GM18505 (cell line): ENCODE results near the gene ARHGEF11.

Experiments
- ATAC-seq: cut with Tn5 transposase; IDR thresholded peaks from one replicate; pipeline ENCODE4 v1.9.1; 2021; ENCODE audit not compliant: unreplicated experiment
- POLR2A ChIP-seq: IDR thresholded peaks from 4 replicates; pipeline ENCODE4 v1.6.1; 2011; ENCODE audit warnings: borderline replicate concordance; ENCODE audit not compliant: insufficient read depth, insufficient read length; ENCODE audit errors: extremely low read depth

Gene ARHGEF11

GRCh38 chr1:157035121-157035520 lies 10.4 kb downstream of the ARHGEF11 start:
- ATAC-seq = no peak
- TF ChIP-seq POLR2A = no peak

GRCh38 chr1:157034137-157034800 lies 11.3 kb downstream of the ARHGEF11 start:
- no peak for ATAC-seq
- no peak for TF ChIP-seq POLR2A

DNA sequence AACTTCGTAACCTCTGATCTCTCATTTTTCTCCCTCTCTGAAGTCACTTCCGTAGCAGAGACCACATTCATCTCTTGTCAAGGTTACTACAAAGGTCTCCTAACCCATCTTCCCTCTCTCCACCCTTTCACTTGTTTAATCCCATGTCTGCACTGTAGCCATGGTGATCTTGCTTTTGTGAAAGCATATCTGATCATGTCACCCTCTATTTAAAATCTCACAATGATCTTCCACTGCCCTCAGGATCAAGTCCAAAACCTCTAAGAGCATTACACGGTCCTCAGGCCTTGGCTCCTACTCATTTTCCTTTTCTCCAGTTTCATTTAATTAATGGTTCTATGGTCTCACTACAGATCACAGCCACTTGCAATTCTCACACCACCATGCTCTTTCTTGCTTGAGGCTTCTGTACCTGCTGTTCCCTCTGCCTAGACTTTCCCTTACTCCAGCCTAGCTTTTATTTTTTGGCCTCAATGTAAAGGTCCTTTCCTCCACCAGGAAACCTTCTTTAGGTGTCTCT lies 12.1 kb downstream of the ARHGEF11 start:
- no peak for ATAC-seq
- no peak for TF ChIP-seq POLR2A

GRCh38 chr1:157032303-157032702 lies 13.2 kb downstream of the ARHGEF11 start:
- no peak for ATAC-seq
- no peak for TF ChIP-seq POLR2A

- ATAC-seq = no peak
- TF ChIP-seq POLR2A = no peak
These were observed 14.8 kb downstream of the ARHGEF11 start for GRCh38 chr1:157030728-157031127.

DNA sequence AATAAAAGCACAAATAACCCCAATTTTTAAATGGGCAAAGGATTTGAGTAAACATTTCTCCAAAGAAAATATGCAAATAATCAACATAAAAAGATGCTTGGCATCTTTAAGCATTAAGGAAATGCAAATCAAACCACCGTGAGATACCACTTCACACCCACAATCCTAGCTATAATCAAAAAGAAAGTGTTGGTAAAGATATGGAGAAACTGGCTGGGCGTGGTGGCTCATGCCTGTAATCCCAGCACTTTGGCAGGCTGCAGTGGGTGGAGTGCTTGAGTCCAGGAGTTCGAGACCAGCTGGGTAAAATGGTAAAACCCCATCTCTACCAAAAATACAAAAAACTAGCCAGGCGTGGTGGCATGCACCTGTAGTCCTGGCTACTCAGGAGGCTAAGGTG lies 16.9 kb downstream of the ARHGEF11 start:
- no peak for ATAC-seq
- no peak for TF ChIP-seq POLR2A

- ATAC-seq = no peak
- TF ChIP-seq POLR2A = no peak
These were observed 19.7 kb downstream of the ARHGEF11 start for GRCh38 chr1:157025856-157026255.

- no peak for ATAC-seq
- TF ChIP-seq POLR2A = no peak
These were observed 20.2 kb downstream of the ARHGEF11 start for GRCh38 chr1:157025385-157025784.

- no peak for ATAC-seq
- no peak for TF ChIP-seq POLR2A
These were observed 23.9 kb downstream of the ARHGEF11 start for GRCh38 chr1:157021688-157022087.

DNA sequence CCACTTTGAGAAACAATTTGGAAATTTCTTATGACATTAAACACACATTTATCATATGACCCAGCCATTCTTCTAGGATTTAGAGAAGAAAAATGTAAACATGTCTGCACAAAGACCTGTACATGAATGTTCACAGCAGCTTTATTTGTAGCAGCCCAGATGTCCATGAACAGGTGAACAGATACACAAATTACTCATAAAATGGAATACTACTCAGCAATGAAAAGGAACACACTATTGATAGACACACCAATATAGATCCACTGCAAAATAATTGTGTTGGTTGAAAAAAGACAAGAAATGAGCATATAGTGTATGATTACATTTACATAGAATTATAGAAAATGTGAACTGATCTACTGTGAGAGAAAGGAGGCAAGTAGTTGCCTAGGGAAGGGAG lies 26.1 kb downstream of the ARHGEF11 start:
- TF ChIP-seq POLR2A = no peak
- no peak for ATAC-seq

DNA sequence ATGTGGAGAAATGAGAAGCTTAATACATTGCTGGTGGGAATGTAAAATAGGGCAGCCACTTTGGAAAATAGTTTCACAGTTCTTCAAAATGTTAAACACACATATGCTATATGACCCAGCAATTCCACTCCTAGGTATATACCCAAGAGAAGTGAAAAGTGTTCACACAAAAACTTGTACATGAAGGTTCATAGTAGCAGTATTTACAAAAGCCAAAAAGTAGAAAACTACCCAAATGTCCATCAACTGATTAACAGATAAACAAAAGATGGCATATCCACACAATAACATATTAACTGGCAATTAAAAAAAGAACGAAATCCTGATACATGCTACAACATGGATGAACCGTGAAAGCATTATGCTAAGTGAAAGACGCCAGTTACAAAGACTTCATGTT lies 33.7 kb downstream of the ARHGEF11 start:
- ATAC-seq = no peak

GRCh38 chr1:157008502-157008901 lies 37.0 kb downstream of the ARHGEF11 start:
- ATAC-seq = no peak

More for the DNA sequence above, 33.7 kb downstream of the ARHGEF11 start:
- TF ChIP-seq POLR2A = no peak

GRCh38 chr1:157007306-157007705 lies 38.2 kb downstream of the ARHGEF11 start:
- no peak for ATAC-seq
- TF ChIP-seq POLR2A = no peak

More at GRCh38 chr1:157008502-157008901, 37.0 kb downstream of the ARHGEF11 start:
- no peak for TF ChIP-seq POLR2A

DNA sequence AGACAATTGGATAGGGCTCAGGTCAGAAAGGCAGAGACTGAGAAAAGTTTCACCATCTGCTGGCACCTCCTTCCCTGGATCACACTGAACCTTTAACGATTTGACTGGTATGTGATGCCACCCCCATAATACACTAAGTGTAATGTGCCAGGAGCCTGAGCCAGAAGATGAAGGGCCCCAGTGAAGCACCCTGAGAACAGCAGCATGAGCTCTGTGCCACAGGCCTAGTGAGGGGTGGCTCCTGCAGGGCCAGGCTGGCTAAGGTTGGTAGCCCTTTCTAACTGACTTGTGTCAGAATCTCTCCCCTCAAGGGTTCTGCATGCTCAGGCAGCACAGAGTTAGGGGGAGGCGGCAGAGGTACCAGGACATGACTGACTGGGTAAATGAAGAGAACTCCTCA lies 38.9 kb downstream of the ARHGEF11 start:
- no peak for TF ChIP-seq POLR2A
- ATAC-seq = no peak

- no peak for TF ChIP-seq POLR2A
- ATAC-seq = no peak
These were observed 39.6 kb downstream of the ARHGEF11 start for GRCh38 chr1:157005965-157006364.

- ATAC-seq = no peak
- TF ChIP-seq POLR2A = no peak
These were observed 40.7 kb downstream of the ARHGEF11 start for GRCh38 chr1:157004806-157005205.

DNA sequence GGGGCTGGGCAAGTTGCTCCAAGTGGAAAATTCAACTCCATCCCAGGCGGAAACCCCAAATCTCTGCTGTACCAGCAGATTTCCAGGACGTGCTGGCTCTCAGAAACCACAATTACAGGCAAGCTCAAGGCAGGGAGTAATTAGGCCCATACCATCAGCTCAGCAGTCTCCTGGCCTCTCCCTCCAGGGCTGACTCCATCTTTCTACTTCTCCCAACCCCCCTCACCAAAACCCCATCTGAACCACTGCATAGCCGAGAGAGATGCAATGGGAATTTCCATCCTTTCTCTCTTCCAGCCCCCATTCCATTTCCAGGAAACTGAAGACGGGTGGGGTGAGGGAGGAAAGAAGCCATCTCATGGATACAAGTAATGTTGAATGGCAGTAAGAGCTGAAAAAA lies 41.2 kb downstream of the ARHGEF11 start:
- TF ChIP-seq POLR2A = no peak
- ATAC-seq = no peak
